Heart right ventricle (tissue), 16 donors: ENCODE measurements around the gene CDH23. TPM values are rescaled to one million over a fixed set of nuclear protein-coding genes. Genes with fewer than 3 reads are reported as not detected.

Source experiments
- ATAC-seq, 8 donors: fragments of 200-7000 bp; cut with Tn5 transposase; one replicate each; pipeline ENCODE4 v1.9.1; 2020; ENCODE audit warnings: mild to moderate bottlenecking in 8 of 8, moderate library complexity in 8 of 8, moderate number of reproducible peaks in 1 of 8
- DNase-seq, 2 donors: peaks; one replicate each; pipeline ENCODE4 v3.0.0-alpha.2; 2020
- H3K27ac ChIP-seq, 10 donors: fragments of 200-600 bp; sonication (generic) in 2 of 10; one replicate each; pipeline versions ENCODE4 v1.5.0 to v1.8.0; 2020 to 2022; ENCODE audit warnings: mild to moderate bottlenecking in 3 of 10
- H3K27me3 ChIP-seq, 7 donors: fragments of 200-600 bp; one replicate each; pipeline ENCODE4 v1.8.0; 2021 to 2022; ENCODE audit warnings: mild to moderate bottlenecking in 2 of 7
- H3K36me3 ChIP-seq, 9 donors: fragments of 200-600 bp; sonication (generic) in 1 of 9; one replicate each; pipeline versions ENCODE4 v1.5.0 to v1.8.0; 2020 to 2022; ENCODE audit warnings: mild to moderate bottlenecking in 2 of 9
- H3K4me1 ChIP-seq, 9 donors: fragments of 200-600 bp; sonication (generic) in 1 of 9; one replicate each; pipeline versions ENCODE4 v1.5.0 to v1.8.0; 2020 to 2022; ENCODE audit warnings: mild to moderate bottlenecking in 4 of 9
- H3K4me3 ChIP-seq, 10 donors: fragments of 200-600 bp; sonication (generic) in 2 of 10; one replicate each; pipeline versions ENCODE4 v1.5.0 to v1.8.0; 2020 to 2022; ENCODE audit warnings: mild to moderate bottlenecking in 7 of 10, moderate library complexity in 2 of 10
- H3K9me3 ChIP-seq, 11 donors: fragments of 200-600 bp in 10 of 11; sonication (generic) in 2 of 11; one replicate each; pipeline versions ENCODE4 v1.5.0 to v1.8.0; 2013 to 2022; ENCODE audit warnings: mild to moderate bottlenecking in 2 of 11, control low read depth in 1 of 11, moderate library complexity in 1 of 11
- WGBS, 2 donors: extraction: QIAGEN DNeasy Blood & Tissue Kit; methylation state at CpG; one replicate each; pipeline ENCODE4 v1.1.7; 2013; ENCODE audit warnings: inconsistent platforms in 1 of 2; 5-methylcytosine and 5-hydroxymethylcytosine counted together
- intact Hi-C, 10 donors: fragments of 100-400 bp; cut with DNase I; formaldehyde crosslinking; loops; one replicate each; pipeline versions ENCODE4 v1.11.1 to v1.14.2; 2022
- polyA plus RNA-seq, 2 donors: library from polyadenylated mRNA; stranded (reverse); fragments of 200-250 nt; gene quantifications; one replicate each; pipeline ENCODE4 v1.2.3, GENCODE V29; 2013
- total RNA-seq, 10 donors: library from RNA; stranded (reverse); fragmentation: NEBNext Ultra II Directional in 3 of 10; extraction: Animal tissue kit (Norgen Biotek cat#: 25700) in 3 of 10; gene quantifications; one replicate each; pipeline versions ENCODE4 v1.2.1 to v1.2.4, GENCODE V29; 2021 to 2023
- TF ChIP-seq, protein P1 (sequence below), 9 donors: fragments of 200-600 bp; sonication (generic) in 2 of 9; IDR thresholded peaks; one replicate each; pipeline versions ENCODE4 v1.5.0 to v1.8.0; 2021 to 2022; ENCODE audit warnings: antibody characterized with exemption in 9 of 9, mild to moderate bottlenecking in 5 of 9, moderate library complexity in 1 of 9
- donor health status: Arrhythmogenic right ventricular cardiomyopathy.
- donor health status: ischemic (EF 13 %, LVEDD 7.1; RV severe dilation, severe dysfunction).
- donor health status: healthy with polysubstance abuse.
- donor health status: DM: no; HTN: yes; CAD: no.
- donor health status: DM: no; HTN: no; CAD: no.
- donor health status: ischemic (EF 25% LVEDD 6.9; RV normal size, moderate dysfunction).
- donor health status: ischemic (EF 25% LVEDD 5.7; RV mildly dilated, moderate dysfunction).
- donor health status: healthy.
- donor health status: DM: yes; HTN: yes; CAD: no.
- donor health status: Ischemic cardiomyopathy.
- donor health status: ischemic (EF 35%, LVEDD 5.7; RV mildly dilated, moderate dysfunction).
- donor health status: nonischemic (EF 11% LVEDD 7.7; RV severe dilation, severe dysfunction).
- donor health status: DM: yes; HTN: yes; CAD: no.
- donor health status: PGD.
- donor health status: ischemic (EF 29% LVEDD 5.4; RV normal size, mild dysfunction).
- donor health status: nonischemic (EF 23%, LVEDD 6.1; RV moderate dilation, normal function).

CDH23 gene
- total and polyA plus RNA-seq, 12 donors = 1.1 to 7.7 (median 4.6) TPM

DNA sequence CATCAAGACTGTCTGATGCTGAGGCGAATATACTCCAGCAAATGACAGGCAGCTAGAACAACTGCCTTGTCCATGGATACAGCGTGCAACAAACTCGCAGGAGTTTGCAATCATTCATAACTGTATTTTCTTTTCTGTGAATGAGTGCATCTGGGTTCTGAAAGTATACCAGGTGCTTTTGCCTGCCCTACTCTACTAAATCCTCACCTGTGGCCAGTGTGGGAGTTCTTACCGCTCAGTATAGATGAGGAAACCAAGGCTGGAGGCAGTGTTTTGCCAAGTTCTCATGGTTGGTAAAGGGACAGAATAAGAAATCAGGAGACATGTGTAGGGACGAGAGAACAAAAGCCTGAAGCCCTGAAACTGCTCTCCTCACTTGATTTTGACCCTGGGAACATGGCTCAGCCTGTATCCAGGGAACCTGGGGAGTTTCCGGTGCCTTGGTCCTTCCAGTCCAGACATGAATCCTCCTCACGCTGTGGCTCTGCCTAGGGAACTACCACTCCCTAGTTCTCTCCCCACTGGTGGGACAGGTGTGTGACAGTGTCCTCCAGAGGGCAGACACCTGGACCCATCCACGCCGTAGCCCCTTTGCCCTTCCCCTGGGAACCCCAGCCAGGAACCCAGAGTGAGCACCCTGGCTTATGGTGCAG is 142.0 kb downstream of the CDH23 start:
- no peak for DNase-seq
- Histone ChIP-seq H3K4me1 (peaks cover 0 to 13% (median 0%) of the 10 kb centered on the region in 9 donors), H3K36me3 (no peaks in the 10 kb centered on the region), H3K27me3 (no peaks in the 10 kb centered on the region), H3K9me3 (no peaks in the 10 kb centered on the region), H3K27ac (no peak overlapping the region), H3K4me3 (no peak overlapping the region)
- intact Hi-C loops = no loop called here
- ATAC-seq = no peak
- WGBS, 2 donors = 90 to 93% methylated on average over 9 of the region's 9 CpGs
- TF ChIP-seq, protein P1, sequence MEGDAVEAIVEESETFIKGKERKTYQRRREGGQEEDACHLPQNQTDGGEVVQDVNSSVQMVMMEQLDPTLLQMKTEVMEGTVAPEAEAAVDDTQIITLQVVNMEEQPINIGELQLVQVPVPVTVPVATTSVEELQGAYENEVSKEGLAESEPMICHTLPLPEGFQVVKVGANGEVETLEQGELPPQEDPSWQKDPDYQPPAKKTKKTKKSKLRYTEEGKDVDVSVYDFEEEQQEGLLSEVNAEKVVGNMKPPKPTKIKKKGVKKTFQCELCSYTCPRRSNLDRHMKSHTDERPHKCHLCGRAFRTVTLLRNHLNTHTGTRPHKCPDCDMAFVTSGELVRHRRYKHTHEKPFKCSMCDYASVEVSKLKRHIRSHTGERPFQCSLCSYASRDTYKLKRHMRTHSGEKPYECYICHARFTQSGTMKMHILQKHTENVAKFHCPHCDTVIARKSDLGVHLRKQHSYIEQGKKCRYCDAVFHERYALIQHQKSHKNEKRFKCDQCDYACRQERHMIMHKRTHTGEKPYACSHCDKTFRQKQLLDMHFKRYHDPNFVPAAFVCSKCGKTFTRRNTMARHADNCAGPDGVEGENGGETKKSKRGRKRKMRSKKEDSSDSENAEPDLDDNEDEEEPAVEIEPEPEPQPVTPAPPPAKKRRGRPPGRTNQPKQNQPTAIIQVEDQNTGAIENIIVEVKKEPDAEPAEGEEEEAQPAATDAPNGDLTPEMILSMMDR (IDR thresholded peaks at IDR 0.05) = no peak

DNA sequence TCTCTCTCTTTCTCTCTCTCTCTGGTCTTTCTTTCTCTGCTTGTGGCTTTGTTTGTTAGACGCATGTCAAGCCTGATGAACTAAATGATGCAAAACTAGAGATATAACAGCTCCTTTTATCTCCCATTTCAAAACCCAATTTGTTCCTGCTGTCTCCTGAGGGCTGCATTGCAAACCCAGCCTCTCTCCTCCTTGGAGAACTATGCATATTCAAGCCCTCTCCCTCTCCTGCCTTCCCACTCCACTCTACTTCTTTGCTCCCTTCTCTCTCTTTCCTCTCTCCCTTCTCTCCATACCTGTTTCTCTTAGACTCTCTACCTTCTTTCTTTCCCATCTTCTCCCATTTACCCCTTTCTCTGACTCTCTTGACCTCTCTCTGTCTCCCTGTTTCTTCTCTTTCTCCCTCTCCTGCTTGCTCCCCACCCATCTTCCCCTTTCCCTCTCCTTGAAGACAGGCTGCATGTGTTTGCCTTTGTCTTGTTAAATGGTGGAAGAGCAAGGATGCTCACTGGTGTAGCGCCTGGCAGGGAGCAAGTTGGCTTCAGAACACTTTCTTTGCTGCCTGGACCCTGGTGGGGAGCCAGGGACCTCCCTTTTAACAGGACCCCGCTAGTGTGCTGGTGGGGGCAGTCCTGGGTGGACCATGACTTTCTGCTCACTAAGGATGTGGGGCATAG is 142.9 kb downstream of the CDH23 start:
- intact Hi-C loops = no loop called here
- DNase-seq (no peak), ATAC-seq (no peak)
- Histone ChIP-seq H3K27me3 (no peaks in the 10 kb centered on the region), H3K27ac (no peak overlapping the region), H3K9me3 (no peaks in the 10 kb centered on the region), H3K4me3 (no peak overlapping the region), H3K4me1 (peaks cover 0 to 6% (median 0%) of the 10 kb centered on the region in 9 donors), H3K36me3 (no peaks in the 10 kb centered on the region)
- TF ChIP-seq, protein P1 (IDR thresholded peaks at IDR 0.05) = no peak
- 89 to 94% methylated on average over 3 of the region's 3 CpGs for WGBS, 2 donors

DNA sequence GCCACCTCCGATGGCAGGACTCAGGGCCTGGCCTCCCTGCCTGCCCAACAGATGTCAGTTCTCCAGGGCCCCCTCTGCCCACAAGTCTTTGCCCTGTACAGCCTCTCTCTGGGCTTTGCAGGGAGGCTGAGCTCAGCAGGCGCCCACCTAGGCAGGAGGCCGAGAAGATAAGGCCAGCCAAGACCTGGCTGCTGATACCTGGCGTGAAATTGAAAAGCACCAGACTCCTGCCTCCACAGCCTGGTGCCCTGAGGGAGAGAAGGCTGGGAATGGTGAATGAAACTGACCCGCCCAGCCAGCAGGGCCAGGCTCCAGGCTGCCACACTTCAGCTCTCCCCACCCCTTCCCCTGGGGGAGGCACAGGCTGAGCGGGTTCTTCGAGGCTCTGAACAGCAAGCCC is 145.8 kb downstream of the CDH23 start:
- Histone ChIP-seq H3K4me3 (no peak overlapping the region), H3K36me3 (no peaks in the 10 kb centered on the region), H3K9me3 (no peaks in the 10 kb centered on the region), H3K27ac (no peak overlapping the region), H3K27me3 (no peaks in the 10 kb centered on the region), H3K4me1 (peaks cover 1 to 9% (median 5%) of the 10 kb centered on the region in 9 donors)
- 93% methylated on average over 7 of the region's 7 CpGs for WGBS, 2 donors
- no peak for DNase-seq
- no peak for ATAC-seq
- intact Hi-C loops = no loop called here
- TF ChIP-seq, protein P1 (IDR thresholded peaks at IDR 0.05) = no peak

GRCh38 chr10:71543608-71544170 is 147.0 kb downstream of the CDH23 start:
- DNase-seq = no peak
- ATAC-seq = no peak
- Histone ChIP-seq H3K9me3 (no peaks in the 10 kb centered on the region), H3K27ac (peak overlapping the region in 1 of 10 donors; percentile 26), H3K4me3 (no peak overlapping the region), H3K27me3 (no peaks in the 10 kb centered on the region), H3K36me3 (no peaks in the 10 kb centered on the region), H3K4me1 (peaks cover 6 to 20% (median 15%) of the 10 kb centered on the region in 9 donors)
- intact Hi-C loops = no loop called here
- TF ChIP-seq, protein P1 (IDR thresholded peaks at IDR 0.05) = no peak
- 57 to 71% methylated on average over 3 of the region's 3 CpGs for WGBS, 2 donors
